ENCODE data around the gene CA14. TPM values are rescaled to one million over a fixed set of nuclear protein-coding genes. Genes with fewer than 3 reads are reported as not detected.
A peak's percentile ranks its signal among the peaks of the same experiment; 100 is the strongest.
"Not testable (repeated sequence)": the region's sequence is repeated elsewhere in the genome, so short reads cannot be mapped to it uniquely, and the experiment has no call there.

Gene CA14
- polyA plus RNA-seq, 2 of the 4 experiments (the other 2 are of a cell fraction): not detected

GRCh38 chr1:150302338-150302737, 44.8 kb downstream of the CA14 start:
- POLR2A ChIA-PET: interaction anchor here (0.5 kb wide), 1 partner anchor 36 kb away, joined by 3 read pairs; no protein-coding TSS in a partner anchor
- FAIRE-seq: no peak
- H3K4me2 ChIP-seq: no peak overlapping the region
- no peak for TF ChIP-seq ZFP36 (IDR thresholded peaks at IDR 0.05; ENCODE audit: borderline replicate concordance, partially characterized antibody)
- no peak for TF ChIP-seq RCOR1 (IDR thresholded peaks at IDR 0.05; ENCODE audit: low read depth, low read length)
- no peak for TF ChIP-seq HEYL (CRISPR knock-in tag; IDR thresholded peaks at IDR 0.05)
- TF ChIP-seq POLR2AphosphoS2 (conservative IDR thresholded peaks at IDR 0.05; ENCODE audit: low read length): no peak
- TF ChIP-seq EP300 (IDR thresholded peaks at IDR 0.05): no peak
- no peak for TF ChIP-seq HOXB5 (CRISPR knock-in tag; IDR thresholded peaks at IDR 0.05)
- TF ChIP-seq, protein P1, sequence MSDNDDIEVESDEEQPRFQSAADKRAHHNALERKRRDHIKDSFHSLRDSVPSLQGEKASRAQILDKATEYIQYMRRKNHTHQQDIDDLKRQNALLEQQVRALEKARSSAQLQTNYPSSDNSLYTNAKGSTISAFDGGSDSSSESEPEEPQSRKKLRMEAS (IDR thresholded peaks at IDR 0.05): no peak
- no peak overlapping the region for H3K27ac ChIP-seq
- no peak overlapping the region for H3K4me3 ChIP-seq
- ATAC-seq: peak; percentile 24 to 26; a peak in 2 of 6 replicates
- CTCF ChIA-PET: interaction anchor here (0.8 to 1.1 kb wide), 2 partner anchors 46 to 77 kb away, joined by 3 read pairs; no protein-coding TSS in a partner anchor
- no peaks in the 10 kb centered on the region for H3K4me1 ChIP-seq
- no peak for DNase-seq (ENCODE audit: low read depth in 1 of 2, low spot score in 1 of 2)
- 93% methylated on average over 6 of the region's 6 CpGs for WGBS (ENCODE audit: missing lambda C conversion rate)
- no peaks in the 10 kb centered on the region for H3K9me3 ChIP-seq

DNA sequence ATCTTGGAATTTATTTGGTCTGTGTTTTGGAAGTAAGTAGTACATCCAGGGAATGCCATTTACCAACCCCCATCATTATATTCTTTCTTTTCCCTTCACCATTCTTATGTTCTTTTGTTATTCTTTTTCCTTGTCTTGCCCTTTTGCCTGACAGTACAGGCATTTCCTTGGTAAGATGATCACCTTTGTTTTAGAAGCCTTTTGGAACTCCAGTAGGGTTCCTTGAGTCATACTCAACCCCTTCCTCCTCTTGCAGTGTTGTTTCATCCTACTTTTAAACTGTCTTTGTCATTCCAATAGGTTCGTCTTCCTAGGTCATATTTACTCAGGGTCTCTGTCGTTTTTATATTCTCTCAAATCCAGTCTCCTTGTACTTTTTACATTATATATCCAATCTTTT, 45.3 kb downstream of the CA14 start:
- H3K4me2 ChIP-seq: no peak overlapping the region
- DNase-seq (ENCODE audit: low read depth in 1 of 2, low spot score in 1 of 2): no peak
- no peak overlapping the region for H3K27ac ChIP-seq
- WGBS (ENCODE audit: missing lambda C conversion rate): 74% methylated on average over 2 of the region's 2 CpGs
- no peaks in the 10 kb centered on the region for H3K4me1 ChIP-seq
- CTCF ChIA-PET: interaction anchor here (0.8 to 2.4 kb wide), 3 partner anchors 23 to 77 kb away, joined by 3 to 6 read pairs (median 3); no protein-coding TSS in a partner anchor
- H3K9me3 ChIP-seq: no peaks in the 10 kb centered on the region
- no peak for ATAC-seq
- no peak for TF ChIP-seq NPAS2 (CRISPR knock-in tag; IDR thresholded peaks at IDR 0.05; ENCODE audit: borderline replicate concordance)
- TF ChIP-seq RCOR1 (IDR thresholded peaks at IDR 0.05; ENCODE audit: low read depth, low read length): no peak
- no peak for TF ChIP-seq TP53 (CRISPR knock-in tag; IDR thresholded peaks at IDR 0.05)
- TF ChIP-seq KDM1A (IDR thresholded peaks at IDR 0.05; ENCODE audit: low read depth): no peak
- TF ChIP-seq, protein P1 (IDR thresholded peaks at IDR 0.05): no peak
- no peak for TF ChIP-seq SMC3 (IDR thresholded peaks at IDR 0.05)
- H3K4me3 ChIP-seq: no peak overlapping the region
- POLR2A ChIA-PET: no interaction called here
- no peak for FAIRE-seq

DNA sequence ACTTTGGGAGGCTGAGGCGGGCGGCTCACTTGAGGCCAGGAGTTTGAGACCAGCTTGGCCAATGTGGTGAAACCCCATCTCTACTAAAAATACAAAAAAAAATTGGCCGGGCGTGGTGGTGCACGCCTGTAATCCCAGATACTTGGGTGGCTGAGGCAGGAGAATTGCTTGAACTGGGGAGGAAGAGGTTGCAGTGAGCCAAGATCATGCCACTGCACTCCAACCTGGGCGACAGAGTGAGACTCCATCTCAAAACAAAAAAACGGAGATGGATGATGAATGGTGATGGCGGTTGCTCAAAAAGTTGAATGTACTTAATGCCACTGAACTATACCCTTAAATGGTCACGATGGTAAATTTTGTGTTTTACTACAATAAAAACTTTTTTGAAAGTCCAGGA, 51.0 kb downstream of the CA14 start:
- H3K4me1 ChIP-seq; POLR2A ChIA-PET; H3K27ac ChIP-seq; FAIRE-seq; ATAC-seq; H3K4me3 ChIP-seq; H3K9me3 ChIP-seq; H3K4me2 ChIP-seq; CTCF ChIA-PET; DNase-seq (ENCODE audit: low read depth in 1 of 2, low spot score in 1 of 2): not testable (repeated sequence)
- 93% methylated on average over 9 of the region's 9 CpGs for WGBS (ENCODE audit: missing lambda C conversion rate)
- 0 out of 5 replicates have a peak, but pooled peaks of 1 of the 2 experiments have one; percentile 19 for TF ChIP-seq JUN (IDR thresholded peaks at IDR 0.05)

DNA sequence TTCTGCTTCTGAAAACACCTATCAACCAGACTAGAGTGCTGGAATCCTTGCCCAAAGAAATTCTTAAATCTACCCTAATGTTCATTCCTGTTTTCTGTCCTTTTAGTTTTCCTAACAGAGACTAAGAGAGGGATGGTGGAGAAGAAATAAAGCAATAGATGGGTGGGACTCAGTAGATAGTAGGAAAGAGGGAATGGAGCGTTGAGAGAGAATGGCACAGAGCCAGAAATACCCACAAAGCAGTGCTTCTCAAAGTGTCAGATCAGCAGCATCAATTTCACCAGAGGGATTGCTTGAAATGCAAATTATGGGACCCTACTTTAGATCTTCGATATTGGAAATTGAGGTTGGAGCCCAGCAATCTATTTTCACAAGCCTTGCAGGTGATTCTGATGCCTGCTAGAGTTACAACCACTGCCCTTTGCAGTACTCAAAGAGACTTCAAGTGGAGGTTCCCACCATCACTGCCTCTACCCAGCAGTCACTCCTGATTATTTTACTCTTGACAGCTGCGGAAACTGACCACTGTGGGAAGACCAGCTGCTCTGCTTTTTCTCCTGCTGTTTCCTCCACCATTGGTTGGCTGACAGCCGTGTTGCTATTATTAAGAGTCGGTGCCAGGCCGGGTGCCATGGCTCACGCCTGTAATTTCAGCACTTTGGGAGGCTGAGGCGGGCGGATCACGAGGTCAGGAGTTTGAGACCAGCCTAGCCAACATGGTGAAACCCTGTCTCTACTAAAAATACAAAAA, 52.4 kb downstream of the CA14 start:
- no peak overlapping the region for H3K4me2 ChIP-seq
- no peak for TF ChIP-seq MAZ (IDR thresholded peaks at IDR 0.05; ENCODE audit: borderline replicate concordance, low read depth, low read length)
- no peak for TF ChIP-seq FOSB (CRISPR knock-in tag; IDR thresholded peaks at IDR 0.05)
- TF ChIP-seq BCL3 (IDR thresholded peaks at IDR 0.05): no peak
- no peak for TF ChIP-seq FOXS1 (CRISPR knock-in tag; IDR thresholded peaks at IDR 0.05)
- no peak for TF ChIP-seq RAD21 (conservative IDR thresholded peaks at IDR 0.05 in 1 of 2, IDR thresholded peaks at IDR 0.05 in 1 of 2)
- no peak for TF ChIP-seq NFE2L2 (conservative IDR thresholded peaks at IDR 0.05; ENCODE audit: low read length)
- TF ChIP-seq, protein P2, sequence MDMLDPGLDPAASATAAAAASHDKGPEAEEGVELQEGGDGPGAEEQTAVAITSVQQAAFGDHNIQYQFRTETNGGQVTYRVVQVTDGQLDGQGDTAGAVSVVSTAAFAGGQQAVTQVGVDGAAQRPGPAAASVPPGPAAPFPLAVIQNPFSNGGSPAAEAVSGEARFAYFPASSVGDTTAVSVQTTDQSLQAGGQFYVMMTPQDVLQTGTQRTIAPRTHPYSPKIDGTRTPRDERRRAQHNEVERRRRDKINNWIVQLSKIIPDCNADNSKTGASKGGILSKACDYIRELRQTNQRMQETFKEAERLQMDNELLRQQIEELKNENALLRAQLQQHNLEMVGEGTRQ (IDR thresholded peaks at IDR 0.05): no peak
- no peak for TF ChIP-seq BHLHE40 (IDR thresholded peaks at IDR 0.05; ENCODE audit: low read depth, low read length)
- no peak for TF ChIP-seq HEYL (CRISPR knock-in tag; IDR thresholded peaks at IDR 0.05)
- no peak for TF ChIP-seq CHD4 (IDR thresholded peaks at IDR 0.05; ENCODE audit: borderline replicate concordance)
- no peak for TF ChIP-seq RARB (CRISPR knock-in tag; IDR thresholded peaks at IDR 0.05)
- no peaks in the 10 kb centered on the region for H3K4me1 ChIP-seq
- H3K9me3 ChIP-seq: no peaks in the 10 kb centered on the region
- FAIRE-seq: no peak
- CTCF ChIA-PET: no interaction called here
- WGBS (ENCODE audit: missing lambda C conversion rate): 89% methylated on average over 10 of the region's 10 CpGs
- H3K27ac ChIP-seq: no peak overlapping the region
- POLR2A ChIA-PET: no interaction called here
- no peak overlapping the region for H3K4me3 ChIP-seq
- no peak for ATAC-seq
- DNase-seq (ENCODE audit: low read depth in 1 of 2, low spot score in 1 of 2): no peak
